ENCODE data around the gene HDGFL2.
"Not testable (repeated sequence)": the region's sequence is repeated elsewhere in the genome, so short reads cannot be mapped to it uniquely, and the experiment has no call there.

The HDGFL2 gene

DNA sequence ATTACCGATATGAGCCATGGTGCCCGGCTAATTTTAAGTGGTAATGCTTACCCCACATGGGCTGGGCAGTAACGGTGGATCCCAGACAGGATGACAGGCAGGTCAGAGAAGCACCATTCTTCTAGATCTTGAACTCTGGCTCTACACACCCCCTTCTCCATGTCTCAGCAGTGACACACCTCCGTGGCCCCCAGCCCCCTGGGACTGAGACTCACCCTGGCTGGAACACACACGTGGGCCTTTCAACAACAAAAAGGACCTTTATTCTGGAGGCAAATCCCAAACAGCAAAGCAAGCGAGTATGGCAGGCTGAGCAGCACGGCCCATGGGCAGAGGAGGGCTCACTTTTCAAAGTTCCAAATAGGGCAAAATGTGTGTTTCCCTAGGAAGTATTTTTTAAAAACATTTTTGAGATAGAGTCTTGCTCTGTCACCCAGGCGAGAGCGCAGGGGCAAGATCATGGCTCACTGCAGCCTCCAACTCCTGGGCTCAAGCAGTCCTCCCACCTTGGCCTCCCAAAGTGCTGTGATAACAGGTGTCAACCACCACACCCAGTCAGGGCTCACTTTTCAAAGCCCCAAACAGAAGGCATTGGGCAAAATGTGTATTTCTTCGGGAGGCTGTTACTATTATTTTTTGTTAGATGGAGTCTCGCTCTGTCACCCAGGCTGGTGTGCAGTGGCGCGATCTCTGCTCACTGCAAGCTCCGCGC lies 50.4 kb downstream of the HDGFL2 start:
- Mint-ChIP-seq H3K9me3 (no peaks in the 10 kb centered on the region), H3K27me3 (peaks cover 4% of the 10 kb centered on the region), H3K36me3 (no peaks in the 10 kb centered on the region), H3K4me1 (no peaks in the 10 kb centered on the region), H3K27ac (no peak overlapping the region), H3K4me3 (no peak overlapping the region)

- Mint-ChIP-seq H3K4me1 (no peaks in the 10 kb centered on the region), H3K36me3 (no peaks in the 10 kb centered on the region), H3K27ac (no peak overlapping the region), H3K27me3 (peaks cover 4% of the 10 kb centered on the region), H3K9me3 (no peaks in the 10 kb centered on the region), H3K4me3 (no peak overlapping the region)
Measured at GRCh38 chr19:4523306-4524110, 51.4 kb downstream of the HDGFL2 start.

GRCh38 chr19:4524808-4525562 lies 52.9 kb downstream of the HDGFL2 start:
- H3K9me3 Mint-ChIP-seq, result no peaks in the 10 kb centered on the region
- no peaks in the 10 kb centered on the region for H3K27me3 Mint-ChIP-seq
- no peaks in the 10 kb centered on the region for H3K4me1 Mint-ChIP-seq
- no peaks in the 10 kb centered on the region for H3K36me3 Mint-ChIP-seq
- H3K4me3 Mint-ChIP-seq, result no peak overlapping the region
- H3K27ac Mint-ChIP-seq, result no peak overlapping the region

- H3K4me3 Mint-ChIP-seq, result no peak overlapping the region
- H3K27ac Mint-ChIP-seq, result no peak overlapping the region
- no peaks in the 10 kb centered on the region for H3K36me3 Mint-ChIP-seq
- H3K4me1 Mint-ChIP-seq, result no peaks in the 10 kb centered on the region
- no peaks in the 10 kb centered on the region for H3K9me3 Mint-ChIP-seq
- no peaks in the 10 kb centered on the region for H3K27me3 Mint-ChIP-seq
Measured at GRCh38 chr19:4525563-4526002, 53.5 kb downstream of the HDGFL2 start.

- not testable (repeated sequence) for H3K9me3 Mint-ChIP-seq, H3K27me3 Mint-ChIP-seq, H3K4me1 Mint-ChIP-seq, H3K4me3 Mint-ChIP-seq, H3K27ac Mint-ChIP-seq, H3K36me3 Mint-ChIP-seq
Measured at GRCh38 chr19:4527377-4527776, 55.3 kb downstream of the HDGFL2 start.

DNA sequence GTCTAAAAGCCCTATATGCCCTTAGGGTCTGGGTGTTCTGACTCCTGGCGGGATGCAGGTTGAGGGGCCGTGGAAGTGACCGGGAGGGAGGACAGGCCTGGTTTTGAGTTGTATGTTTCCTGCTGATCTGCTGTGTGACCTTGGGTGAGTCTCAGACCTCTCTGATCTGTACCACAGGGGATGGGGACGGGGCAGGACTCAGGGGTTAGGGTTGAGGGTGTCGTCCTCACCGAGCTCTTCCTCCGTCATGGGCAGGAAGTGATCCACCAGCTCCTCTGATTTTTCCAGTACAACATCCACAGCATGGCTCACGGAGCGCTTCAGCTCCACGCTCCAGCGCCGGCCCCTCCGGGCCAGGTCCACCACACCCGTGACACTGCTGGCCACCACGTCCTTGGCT lies 56.7 kb downstream of the HDGFL2 start:
- H3K27ac Mint-ChIP-seq, result no peak overlapping the region
- no peaks in the 10 kb centered on the region for H3K27me3 Mint-ChIP-seq
- no peaks in the 10 kb centered on the region for H3K9me3 Mint-ChIP-seq
- no peaks in the 10 kb centered on the region for H3K4me1 Mint-ChIP-seq
- no peaks in the 10 kb centered on the region for H3K36me3 Mint-ChIP-seq
- no peak overlapping the region for H3K4me3 Mint-ChIP-seq

GRCh38 chr19:4529924-4530522 lies 57.9 kb downstream of the HDGFL2 start:
- H3K27ac Mint-ChIP-seq, result no peak overlapping the region

DNA sequence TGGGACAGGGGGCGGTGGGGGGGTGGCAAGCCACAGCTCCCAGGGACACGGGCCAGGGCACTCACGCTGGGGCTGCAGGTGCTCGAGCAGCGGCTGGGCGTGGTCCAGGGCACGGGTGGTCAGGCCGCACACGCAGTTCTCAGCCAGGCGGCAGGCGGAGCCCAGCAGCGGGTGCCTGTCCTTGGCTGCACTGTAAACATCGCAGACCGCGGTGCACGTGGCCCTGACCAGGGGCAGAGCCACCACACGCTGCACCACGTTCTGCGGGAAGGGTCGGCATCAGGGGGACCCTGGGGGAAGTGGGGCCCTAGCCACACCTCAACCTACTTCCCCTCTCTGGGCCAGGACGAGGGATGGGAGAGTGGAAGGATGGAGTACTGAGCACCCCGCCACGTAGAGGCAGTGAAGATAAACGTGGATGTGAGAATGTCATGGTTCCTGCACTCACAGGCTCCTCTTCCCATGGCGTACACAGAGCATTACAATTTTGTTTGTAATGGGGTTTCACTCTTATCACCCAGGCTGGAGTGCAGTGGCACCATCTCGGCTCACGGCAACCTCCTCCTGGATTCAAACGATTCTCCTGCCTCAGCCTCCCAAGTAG lies 59.6 kb downstream of the HDGFL2 start:
- no peak overlapping the region for H3K4me3 Mint-ChIP-seq
- no peaks in the 10 kb centered on the region for H3K9me3 Mint-ChIP-seq
- H3K4me1 Mint-ChIP-seq, result peaks cover 6% of the 10 kb centered on the region
- no peaks in the 10 kb centered on the region for H3K36me3 Mint-ChIP-seq
- H3K27ac Mint-ChIP-seq, result no peak overlapping the region
- H3K27me3 Mint-ChIP-seq, result no peaks in the 10 kb centered on the region

More at GRCh38 chr19:4529924-4530522, 57.9 kb downstream of the HDGFL2 start:
- Mint-ChIP-seq H3K9me3 (no peaks in the 10 kb centered on the region), H3K36me3 (no peaks in the 10 kb centered on the region), H3K4me1 (no peaks in the 10 kb centered on the region), H3K27me3 (no peaks in the 10 kb centered on the region), H3K4me3 (no peak overlapping the region)

GRCh38 chr19:4533334-4533733 lies 61.2 kb downstream of the HDGFL2 start:
- no peak overlapping the region for H3K27ac Mint-ChIP-seq
- peaks cover 6% of the 10 kb centered on the region for H3K4me1 Mint-ChIP-seq
- H3K27me3 Mint-ChIP-seq, result peaks cover 2% of the 10 kb centered on the region
- no peak overlapping the region for H3K4me3 Mint-ChIP-seq
- H3K9me3 Mint-ChIP-seq, result no peaks in the 10 kb centered on the region
- no peaks in the 10 kb centered on the region for H3K36me3 Mint-ChIP-seq

GRCh38 chr19:4533835-4534424 lies 61.8 kb downstream of the HDGFL2 start:
- Mint-ChIP-seq H3K27ac (no peak overlapping the region), H3K9me3 (no peaks in the 10 kb centered on the region), H3K27me3 (peaks cover 2% of the 10 kb centered on the region), H3K4me1 (peaks cover 6% of the 10 kb centered on the region), H3K4me3 (no peak overlapping the region), H3K36me3 (no peaks in the 10 kb centered on the region)

DNA sequence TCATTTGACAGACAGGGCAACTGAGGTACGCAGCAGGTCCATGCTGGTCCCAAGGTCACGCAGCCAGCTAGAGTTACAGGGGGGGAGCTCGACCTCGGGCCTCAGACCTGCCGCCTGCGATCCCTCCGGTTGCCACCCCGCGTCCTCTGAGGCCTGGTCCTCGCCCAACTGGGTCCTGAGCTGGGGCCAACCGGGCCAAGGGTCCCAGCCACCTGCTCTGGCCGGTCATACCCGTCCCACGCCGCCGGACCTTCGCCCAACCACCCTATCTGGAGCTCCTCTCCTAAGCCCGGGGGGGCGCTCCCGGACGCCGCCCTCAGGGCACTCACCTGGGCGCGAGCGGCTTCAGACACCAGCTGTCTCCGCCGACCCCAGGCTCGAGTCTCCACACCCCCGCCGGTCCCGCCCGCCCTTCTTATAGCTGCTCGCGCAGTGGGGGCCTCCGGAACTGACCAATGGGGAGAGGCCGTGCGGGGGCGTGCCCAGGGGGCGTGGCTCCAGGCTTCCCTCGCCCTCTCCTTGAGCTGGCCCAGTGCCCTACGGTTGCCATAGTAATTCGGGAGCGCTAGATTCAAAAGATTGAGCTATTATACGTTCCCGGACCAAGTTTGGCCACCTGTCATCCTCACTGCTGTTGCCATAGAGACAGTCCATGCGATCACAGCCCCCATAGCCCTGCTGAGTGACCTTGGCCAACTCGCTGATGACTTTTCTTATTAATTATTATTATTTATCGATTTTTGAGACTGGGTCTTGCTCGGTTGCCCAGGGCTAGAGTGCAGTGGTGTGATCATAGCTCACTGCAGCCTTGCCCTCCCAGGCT lies 63.0 kb downstream of the HDGFL2 start, which contains the start of gene PLIN5:
Gene PLIN5 (minus strand): TSS at position 389 of the 823 bp plus-strand sequence. CDS start 1,150 bp downstream, outside the sequence.
- peaks cover 10% of the 10 kb centered on the region for H3K4me1 Mint-ChIP-seq
- H3K36me3 Mint-ChIP-seq, result no peaks in the 10 kb centered on the region
- no peak within 1 kb of the TSS for H3K4me3 Mint-ChIP-seq
- peaks cover 5% of the 10 kb centered on the region for H3K27me3 Mint-ChIP-seq
- no peaks in the 10 kb centered on the region for H3K9me3 Mint-ChIP-seq
- no peak within 1 kb of the TSS for H3K27ac Mint-ChIP-seq

GRCh38 chr19:4536798-4537197 lies 64.7 kb downstream of the HDGFL2 start:
- Mint-ChIP-seq H3K27ac (no peak overlapping the region), H3K36me3 (no peaks in the 10 kb centered on the region), H3K4me3 (no peak overlapping the region), H3K9me3 (no peaks in the 10 kb centered on the region), H3K4me1 (peaks cover 16% of the 10 kb centered on the region), H3K27me3 (peaks cover 5% of the 10 kb centered on the region)

DNA sequence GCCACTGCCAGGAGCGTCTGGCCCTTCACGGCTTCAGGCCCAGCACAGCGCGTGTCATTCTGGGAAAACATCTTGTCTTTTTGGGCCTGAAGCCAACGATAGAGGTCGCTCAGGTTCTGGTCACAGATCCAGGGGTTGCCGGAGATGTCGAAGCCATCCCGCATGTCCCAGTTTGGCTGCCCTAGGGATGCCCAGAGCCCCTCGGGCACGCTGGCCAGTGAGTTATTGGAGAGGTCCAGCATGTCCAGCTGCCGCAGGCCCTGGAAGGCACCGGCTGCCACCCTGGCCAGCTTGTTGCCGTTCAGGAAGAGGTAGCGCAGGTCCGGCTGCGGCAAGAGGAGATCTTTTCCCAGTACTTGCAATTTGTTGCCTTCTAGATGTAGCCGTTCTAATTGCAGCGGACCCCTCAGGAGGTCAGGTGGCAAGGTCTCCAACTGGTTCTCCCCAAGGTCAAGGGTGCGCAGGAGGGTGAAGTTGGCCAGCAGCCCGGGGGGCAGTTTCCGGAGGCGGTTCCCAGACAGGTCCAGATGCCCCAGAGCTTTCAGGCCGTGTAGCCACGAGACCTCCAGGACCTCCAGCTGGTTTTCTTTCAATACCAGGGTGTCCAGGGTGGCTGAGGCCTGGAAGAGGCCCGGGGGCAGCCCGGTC lies 66.0 kb downstream of the HDGFL2 start:
- no peak overlapping the region for H3K4me3 Mint-ChIP-seq

DNA sequence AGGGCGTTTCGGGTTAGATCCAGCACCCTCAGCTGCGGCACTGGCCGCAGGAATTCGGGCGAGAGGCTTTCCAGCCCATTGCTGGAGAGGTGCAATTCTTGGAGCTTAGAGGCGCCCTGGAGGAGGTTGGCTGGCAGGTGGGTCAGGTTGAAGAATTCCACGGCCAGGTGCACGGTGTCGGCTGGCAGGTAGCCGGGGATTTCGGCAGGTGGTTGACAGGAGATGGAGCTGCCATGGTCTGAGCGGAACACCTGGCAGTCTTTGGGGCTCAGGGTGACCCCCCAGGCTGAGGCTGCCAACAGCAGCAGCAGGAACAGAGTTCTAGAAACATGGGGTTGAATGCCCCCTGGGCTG lies 66.5 kb downstream of the HDGFL2 start:
- Mint-ChIP-seq H3K4me1 (peaks cover 16% of the 10 kb centered on the region), H3K27ac (no peak overlapping the region), H3K9me3 (no peaks in the 10 kb centered on the region), H3K27me3 (peaks cover 5% of the 10 kb centered on the region), H3K4me3 (no peak overlapping the region), H3K36me3 (no peaks in the 10 kb centered on the region)

More for the DNA sequence above, 66.0 kb downstream of the HDGFL2 start:
- Mint-ChIP-seq H3K27me3 (peaks cover 5% of the 10 kb centered on the region), H3K27ac (no peak overlapping the region), H3K4me1 (peaks cover 16% of the 10 kb centered on the region), H3K36me3 (no peaks in the 10 kb centered on the region), H3K9me3 (no peaks in the 10 kb centered on the region)
